Effector memory CD4-positive, alpha-beta T cell (primary cell): ENCODE data around the gene BCOR.

Source experiments
- DNase-seq, 3 donors: peaks; one replicate each; pipeline ENCODE4 v3.0.0-alpha.2; 2020
- H3K27ac ChIP-seq: 2 replicates; pipeline ENCODE4 v1.7.0; 2013; ENCODE audit warnings: mild to moderate bottlenecking, low read length, moderate library complexity; ENCODE audit not compliant: insufficient read depth, poor library complexity, severe bottlenecking
- H3K27me3 ChIP-seq: replicated peaks from 2 replicates; pipeline ENCODE4 v1.7.0; 2013; ENCODE audit warnings: mild to moderate bottlenecking, low read length; ENCODE audit not compliant: insufficient read depth, control insufficient read depth, poor library complexity, severe bottlenecking
- H3K36me3 ChIP-seq: 2 replicates; pipeline ENCODE4 v1.7.0; 2013; ENCODE audit warnings: mild to moderate bottlenecking, low read length, moderate library complexity; ENCODE audit not compliant: control insufficient read depth, insufficient read depth
- H3K4me1 ChIP-seq: 2 replicates; pipeline ENCODE4 v1.7.0; 2013; ENCODE audit warnings: low read length, mild to moderate bottlenecking; ENCODE audit not compliant: control insufficient read depth, insufficient read depth, poor library complexity, severe bottlenecking
- H3K4me3 ChIP-seq: 2 replicates; pipeline ENCODE4 v1.7.0; 2013; ENCODE audit warnings: low read length, low read depth, mild to moderate bottlenecking; ENCODE audit not compliant: insufficient read depth, poor library complexity, severe bottlenecking
- H3K9me3 ChIP-seq: 2 replicates; pipeline ENCODE4 v1.7.0; 2013; ENCODE audit warnings: mild to moderate bottlenecking, low read length, moderate library complexity; ENCODE audit not compliant: control insufficient read depth

BCOR gene

GRCh38 chrX:40104985-40105834, 7.5 kb upstream of the BCOR start:
- no peak for DNase-seq
- Histone ChIP-seq H3K36me3 (no peaks in the 10 kb centered on the region), H3K27ac (peak overlapping the region; percentile 57), H3K27me3 (peaks cover 4% of the 10 kb centered on the region), H3K4me3 (peak overlapping the region; percentile 56), H3K4me1 (peaks cover 26% of the 10 kb centered on the region), H3K9me3 (no peaks in the 10 kb centered on the region)

DNA sequence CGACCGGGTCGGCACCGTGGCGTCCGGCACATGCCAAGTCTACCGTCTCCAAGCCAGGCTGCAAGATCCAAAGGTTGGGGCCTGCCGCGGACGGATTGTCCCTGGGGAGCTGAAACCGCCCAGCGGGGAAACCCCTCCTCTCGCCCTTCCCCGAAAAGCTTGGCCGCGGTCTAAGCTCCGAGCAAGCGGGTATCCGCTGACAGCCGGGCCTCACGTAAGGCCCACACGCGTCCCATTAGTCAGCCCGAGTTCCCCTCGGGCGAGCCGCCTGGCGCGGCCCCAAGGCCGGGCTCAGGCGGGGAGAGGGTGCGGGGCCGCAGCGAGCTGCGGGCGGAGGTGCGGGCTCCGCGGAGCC, 6.8 kb upstream of the BCOR start:
- no peak for DNase-seq
- no peaks in the 10 kb centered on the region for H3K9me3 ChIP-seq
- peaks cover 4% of the 10 kb centered on the region for H3K27me3 ChIP-seq
- H3K27ac ChIP-seq: no peak overlapping the region
- peak overlapping the region; percentile 56 for H3K4me3 ChIP-seq
- peaks cover 26% of the 10 kb centered on the region for H3K4me1 ChIP-seq
- H3K36me3 ChIP-seq: no peaks in the 10 kb centered on the region

DNA sequence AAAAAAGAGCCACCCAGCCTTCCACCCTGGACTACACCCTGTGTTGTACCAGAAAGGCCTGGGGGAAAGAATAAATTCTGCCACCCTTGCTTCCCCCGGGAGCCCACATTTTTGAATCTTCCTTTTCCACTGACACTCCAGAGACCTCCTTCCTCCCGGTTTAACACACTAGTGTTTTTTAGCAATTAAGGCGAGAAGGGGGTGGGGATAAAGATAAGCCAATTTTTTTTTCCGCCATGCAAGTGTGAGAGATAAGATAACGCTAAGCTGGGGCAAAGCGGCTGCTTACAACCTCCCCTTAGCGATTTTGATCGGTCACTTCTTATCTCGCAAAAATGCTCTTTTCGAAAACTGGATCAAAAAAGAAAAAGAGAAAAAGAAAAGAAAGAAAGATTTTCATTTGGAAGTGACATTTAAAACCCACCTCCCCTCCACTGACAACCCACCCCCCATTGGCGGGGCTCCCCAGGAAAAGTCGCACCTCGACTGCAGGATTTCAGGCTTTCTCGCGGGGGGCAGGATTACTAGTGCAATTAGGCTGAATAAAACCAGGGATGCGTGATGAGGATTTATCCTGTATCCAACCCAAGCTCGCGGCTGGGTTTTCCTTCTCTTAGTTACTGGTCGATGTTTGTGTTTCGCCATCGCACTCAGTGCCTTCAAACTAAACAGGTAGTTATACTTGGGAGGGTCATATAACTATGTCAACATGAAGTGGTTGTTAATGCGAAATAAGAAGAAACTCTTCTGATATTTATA, 6.0 kb upstream of the BCOR start:
- H3K9me3 ChIP-seq: no peaks in the 10 kb centered on the region
- DNase-seq: no peak
- peaks cover 26% of the 10 kb centered on the region for H3K4me1 ChIP-seq
- peaks cover 4% of the 10 kb centered on the region for H3K27me3 ChIP-seq
- H3K4me3 ChIP-seq: no peak overlapping the region
- no peak overlapping the region for H3K27ac ChIP-seq
- no peaks in the 10 kb centered on the region for H3K36me3 ChIP-seq

DNA sequence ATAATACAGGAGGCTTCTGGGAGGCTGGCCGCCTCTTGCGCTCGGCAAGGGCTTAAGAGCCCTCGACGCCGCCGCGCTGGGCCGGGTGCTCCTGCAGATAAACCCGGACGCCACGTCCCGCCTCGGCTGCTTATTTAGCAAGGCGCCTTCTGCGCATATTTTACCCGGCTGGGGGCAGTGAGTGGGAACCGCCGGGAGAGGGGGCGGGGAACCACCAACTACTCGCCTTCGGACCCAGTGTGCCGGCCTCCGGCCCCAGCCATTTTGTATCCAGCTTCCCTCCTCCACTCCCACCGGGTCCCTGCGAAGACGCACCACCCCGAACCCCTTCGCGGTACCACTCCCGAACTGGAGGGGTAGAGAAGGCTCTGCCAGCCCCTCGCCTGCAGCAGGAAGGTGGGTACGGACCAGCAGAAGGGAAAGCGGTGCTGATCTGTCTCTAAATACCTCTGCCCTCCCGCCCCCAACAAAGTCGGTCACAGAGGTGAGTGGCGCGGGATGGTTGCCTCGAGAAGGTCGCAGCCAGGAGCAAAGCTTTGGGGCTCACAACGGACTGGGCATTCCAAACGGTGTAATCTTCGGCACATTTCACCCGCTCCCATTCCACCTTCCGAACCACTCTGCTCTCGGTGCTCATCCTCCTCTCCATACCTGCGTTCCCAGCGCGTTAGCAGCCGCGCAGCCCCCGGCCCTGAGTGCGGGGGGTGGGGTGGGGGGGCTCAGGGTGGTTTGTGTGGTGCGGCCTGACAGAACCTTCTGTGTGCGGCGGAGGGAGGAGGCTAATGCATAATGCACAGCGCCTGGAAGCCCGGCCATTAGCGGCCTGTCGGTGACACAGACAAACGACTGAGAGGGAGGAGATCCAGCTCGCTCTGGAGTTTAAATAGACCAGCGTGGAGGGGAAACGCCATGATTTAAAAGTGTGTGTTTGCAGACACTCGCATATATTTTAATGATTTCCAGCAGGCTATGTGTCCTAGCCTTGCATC, 4.9 kb upstream of the BCOR start:
- Histone ChIP-seq H3K27me3 (peaks cover 4% of the 10 kb centered on the region), H3K9me3 (no peaks in the 10 kb centered on the region), H3K4me1 (peaks cover 17% of the 10 kb centered on the region), H3K27ac (no peak overlapping the region), H3K4me3 (no peak overlapping the region), H3K36me3 (no peaks in the 10 kb centered on the region)
- no peak for DNase-seq

- Histone ChIP-seq H3K27ac (no peak overlapping the region), H3K9me3 (no peaks in the 10 kb centered on the region), H3K36me3 (no peaks in the 10 kb centered on the region), H3K27me3 (peaks cover 4% of the 10 kb centered on the region), H3K4me1 (peaks cover 10% of the 10 kb centered on the region), H3K4me3 (no peak overlapping the region)
- DNase-seq: no peak
Observed at GRCh38 chrX:40101430-40101802, 3.7 kb upstream of the BCOR start.

- Histone ChIP-seq H3K4me1 (peaks cover 8% of the 10 kb centered on the region), H3K4me3 (no peak overlapping the region), H3K9me3 (no peaks in the 10 kb centered on the region), H3K27me3 (peaks cover 4% of the 10 kb centered on the region), H3K36me3 (no peaks in the 10 kb centered on the region), H3K27ac (no peak overlapping the region)
- DNase-seq: no peak
Observed at GRCh38 chrX:40100537-40101429, 3.0 kb upstream of the BCOR start.

GRCh38 chrX:40100141-40100536, 2.4 kb upstream of the BCOR start:
- DNase-seq: no peak
- H3K9me3 ChIP-seq: no peaks in the 10 kb centered on the region
- H3K36me3 ChIP-seq: no peaks in the 10 kb centered on the region
- peaks cover 4% of the 10 kb centered on the region for H3K27me3 ChIP-seq
- H3K27ac ChIP-seq: no peak overlapping the region
- H3K4me1 ChIP-seq: peaks cover 4% of the 10 kb centered on the region
- H3K4me3 ChIP-seq: no peak overlapping the region

DNA sequence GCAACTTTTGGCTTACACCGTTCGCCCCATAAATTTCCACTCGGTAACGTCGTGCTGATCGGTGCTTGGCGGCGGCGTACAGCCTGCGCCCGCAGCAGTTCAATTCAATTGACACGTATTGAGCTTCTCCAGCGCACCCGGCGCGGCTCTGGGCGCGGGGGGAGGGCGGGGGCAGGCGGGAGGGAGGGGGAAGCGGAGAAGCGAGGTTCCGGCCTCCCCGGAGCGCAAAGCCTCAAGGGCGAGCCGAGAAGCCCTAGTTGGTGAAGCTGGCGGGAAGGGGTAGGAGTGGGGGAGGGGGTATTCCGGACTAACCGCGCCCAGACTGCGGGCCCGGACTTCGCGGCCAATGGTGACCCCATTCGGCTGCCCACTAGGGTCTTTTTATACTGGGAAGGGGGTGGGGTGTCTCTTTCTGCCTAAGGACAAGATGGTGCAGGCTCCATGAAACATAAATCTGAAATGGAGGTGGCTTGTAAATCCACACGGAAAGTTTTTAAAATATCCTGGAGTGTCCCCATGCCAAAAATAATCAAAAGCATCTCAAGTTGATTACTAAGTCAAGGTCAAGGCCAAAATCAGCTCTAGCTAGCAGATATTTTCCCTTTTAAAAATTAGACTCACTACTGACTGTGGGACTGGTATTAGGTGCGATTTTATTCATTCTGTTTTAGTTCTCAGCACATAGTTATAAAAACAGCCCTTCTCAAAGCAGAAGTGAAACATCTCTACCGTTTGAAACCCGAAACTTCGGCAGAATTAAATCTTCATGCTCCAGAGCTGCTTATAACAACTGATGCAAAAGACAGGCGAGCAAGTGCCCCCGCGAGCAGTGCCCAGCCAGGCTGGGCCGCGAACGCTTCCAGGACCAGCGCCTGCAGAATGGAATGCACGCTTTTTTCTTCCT, 1.5 kb upstream of the BCOR start:
- Histone ChIP-seq H3K9me3 (no peaks in the 10 kb centered on the region), H3K4me3 (peak overlapping the region; percentile 56), H3K4me1 (no peaks in the 10 kb centered on the region), H3K27ac (peak overlapping the region; percentile 61), H3K36me3 (no peaks in the 10 kb centered on the region), H3K27me3 (peaks cover 4% of the 10 kb centered on the region)
- DNase-seq: peak in 2 of 3 donors; percentile 34 to 41
